Neural crest cell (in vitro differentiated cells): ENCODE results near the gene ENOX1. TPM values are rescaled to one million over a fixed set of nuclear protein-coding genes. Genes with fewer than 3 reads are reported as not detected.

Experiments used
- DNase-seq: peaks from one replicate; pipeline ENCODE4 v3.0.0; 2021; ENCODE audit warnings: low read depth, mixed read lengths, low spot score
- H3K27ac Mint-ChIP-seq: one replicate; pipeline ENCODE4 v1.8.0; 2021; ENCODE audit warnings: mild to moderate bottlenecking, mixed read lengths; ENCODE audit not compliant: unreplicated experiment
- H3K27me3 Mint-ChIP-seq: 2 replicates; pipeline ENCODE4 v1.8.0; 2021; ENCODE audit warnings: low read depth, mild to moderate bottlenecking, mixed read lengths
- H3K36me3 Mint-ChIP-seq: 2 replicates; pipeline ENCODE4 v1.8.0; 2021; ENCODE audit warnings: low read depth, mild to moderate bottlenecking, mixed read lengths
- H3K4me1 Mint-ChIP-seq: 2 replicates; pipeline ENCODE4 v1.8.0; 2021; ENCODE audit warnings: mixed read lengths
- H3K4me3 Mint-ChIP-seq: one replicate; pipeline ENCODE4 v1.8.0; 2021; ENCODE audit warnings: mild to moderate bottlenecking, mixed read lengths
- H3K9me3 Mint-ChIP-seq: 2 replicates; pipeline ENCODE4 v1.8.0; 2021; ENCODE audit warnings: mixed read lengths
- CTCF ChIP-seq: fragments of 200-600 bp; sonication (generic); conservative IDR thresholded peaks from 2 replicates; pipeline ENCODE4 v1.5.0; 2021; ENCODE audit warnings: antibody characterized with exemption, mild to moderate bottlenecking
- total RNA-seq: library from RNA; stranded (reverse); gene quantifications from 2 replicates; pipeline ENCODE4 v1.2.1, GENCODE V29; 2021

Gene ENOX1
- total RNA-seq, 1 donor from 2014 or later: 3.8 TPM

GRCh38 chr13:43816401-43816889 is 29.7 kb upstream of the ENOX1 start:
- H3K4me3 Mint-ChIP-seq: no peak overlapping the region
- H3K27me3 Mint-ChIP-seq: no peaks in the 10 kb centered on the region

GRCh38 chr13:43815204-43815603 is 28.4 kb upstream of the ENOX1 start:
- no peak overlapping the region for H3K27ac Mint-ChIP-seq

More at GRCh38 chr13:43816401-43816889, 29.7 kb upstream of the ENOX1 start:
- no peak for TF ChIP-seq CTCF
- Mint-ChIP-seq H3K27ac (no peak overlapping the region), H3K9me3 (no peaks in the 10 kb centered on the region), H3K4me1 (peaks cover 6% of the 10 kb centered on the region), H3K36me3 (peaks cover 3% of the 10 kb centered on the region)
- DNase-seq: no peak

GRCh38 chr13:43808676-43809075 is 21.9 kb upstream of the ENOX1 start:
- peaks cover 6% of the 10 kb centered on the region for H3K4me1 Mint-ChIP-seq
- H3K27me3 Mint-ChIP-seq: peaks cover 3% of the 10 kb centered on the region
- peaks cover 3% of the 10 kb centered on the region for H3K36me3 Mint-ChIP-seq
- H3K4me3 Mint-ChIP-seq: no peak overlapping the region
- no peak overlapping the region for H3K27ac Mint-ChIP-seq
- DNase-seq: no peak
- H3K9me3 Mint-ChIP-seq: peaks cover 3% of the 10 kb centered on the region
- TF ChIP-seq CTCF: no peak

More at GRCh38 chr13:43815204-43815603, 28.4 kb upstream of the ENOX1 start:
- H3K4me1 Mint-ChIP-seq: peaks cover 6% of the 10 kb centered on the region
- H3K27me3 Mint-ChIP-seq: no peaks in the 10 kb centered on the region
- H3K36me3 Mint-ChIP-seq: peaks cover 3% of the 10 kb centered on the region
- H3K9me3 Mint-ChIP-seq: no peaks in the 10 kb centered on the region
- TF ChIP-seq CTCF: no peak
- no peak overlapping the region for H3K4me3 Mint-ChIP-seq
- no peak for DNase-seq

GRCh38 chr13:43805681-43806128 is 18.9 kb upstream of the ENOX1 start:
- Mint-ChIP-seq H3K9me3 (peaks cover 3% of the 10 kb centered on the region), H3K36me3 (peaks cover 3% of the 10 kb centered on the region), H3K4me3 (no peak overlapping the region), H3K4me1 (peaks cover 6% of the 10 kb centered on the region), H3K27ac (no peak overlapping the region), H3K27me3 (peaks cover 3% of the 10 kb centered on the region)
- DNase-seq: no peak
- no peak for TF ChIP-seq CTCF

GRCh38 chr13:43805071-43805468 is 18.3 kb upstream of the ENOX1 start:
- Mint-ChIP-seq H3K27me3 (peaks cover 3% of the 10 kb centered on the region), H3K4me3 (no peak overlapping the region), H3K4me1 (peaks cover 6% of the 10 kb centered on the region), H3K27ac (no peak overlapping the region), H3K36me3 (peaks cover 3% of the 10 kb centered on the region), H3K9me3 (peaks cover 3% of the 10 kb centered on the region)
- DNase-seq: no peak
- TF ChIP-seq CTCF: no peak
